ENCODE data around the gene RABGAP1L. TPM values are rescaled to one million over a fixed set of nuclear protein-coding genes. Genes with fewer than 3 reads are reported as not detected.

Gene RABGAP1L
- total RNA-seq, 1 donor from 2014 or later = 46.0 TPM

DNA sequence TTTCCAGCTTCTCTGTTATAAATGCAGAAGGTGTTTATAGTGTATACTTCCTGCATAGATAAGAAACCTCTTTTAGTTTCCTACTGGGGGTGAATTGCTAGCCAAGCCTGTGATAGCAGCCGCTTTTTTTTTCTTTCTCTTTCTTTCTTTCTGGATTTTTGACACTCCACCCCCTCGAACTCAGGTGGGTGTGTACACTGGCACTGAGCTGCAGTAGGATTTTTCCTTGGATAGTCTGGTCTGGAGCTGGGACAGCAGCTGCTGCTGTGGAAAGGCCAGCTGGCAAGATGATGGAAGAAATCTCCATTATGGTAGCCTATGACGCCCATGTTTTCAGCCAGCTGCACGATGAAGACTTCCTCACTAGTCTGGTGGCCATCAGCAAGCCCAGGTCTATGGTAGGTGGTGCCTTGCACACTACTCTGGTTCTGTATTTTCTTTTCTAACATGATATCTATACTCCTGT is 717.9 kb downstream of the RABGAP1L start:
- Histone ChIP-seq H3K4me3 (peak overlapping the region; percentile 42), H3K36me3 (no peaks in the 10 kb centered on the region), H3K9me3 (ENCODE audit: low read depth) (no peaks in the 10 kb centered on the region), H3K4me2 (peak overlapping the region; percentile 77), H3K27me3 (no peaks in the 10 kb centered on the region), H3F3A (ENCODE audit: low read depth) (peaks cover 22% of the 10 kb centered on the region), H3K79me2 (ENCODE audit: low read depth) (peaks cover 47% of the 10 kb centered on the region), H3K4me1 (peaks cover 30% of the 10 kb centered on the region), H4K20me1 (ENCODE audit: low read depth) (no peaks in the 10 kb centered on the region), H3K27ac (no peak overlapping the region), H2AFZ (replicated peaks) (peak overlapping the region; percentile 85), H3K9ac (no peak overlapping the region)
- DNase-seq (ENCODE audit: low spot score) = peak; percentile 5
- Mint-ChIP-seq H3K27ac (no peak overlapping the region), H3K4me1 (peaks cover 30% of the 10 kb centered on the region), H3K9me3 (no peaks in the 10 kb centered on the region), H3K4me3 (no peak overlapping the region), H3K27me3 (ENCODE audit: insufficient read depth, low read depth) (no peaks in the 10 kb centered on the region), H3K36me3 (no peaks in the 10 kb centered on the region)
- TF ChIP-seq, protein P1, sequence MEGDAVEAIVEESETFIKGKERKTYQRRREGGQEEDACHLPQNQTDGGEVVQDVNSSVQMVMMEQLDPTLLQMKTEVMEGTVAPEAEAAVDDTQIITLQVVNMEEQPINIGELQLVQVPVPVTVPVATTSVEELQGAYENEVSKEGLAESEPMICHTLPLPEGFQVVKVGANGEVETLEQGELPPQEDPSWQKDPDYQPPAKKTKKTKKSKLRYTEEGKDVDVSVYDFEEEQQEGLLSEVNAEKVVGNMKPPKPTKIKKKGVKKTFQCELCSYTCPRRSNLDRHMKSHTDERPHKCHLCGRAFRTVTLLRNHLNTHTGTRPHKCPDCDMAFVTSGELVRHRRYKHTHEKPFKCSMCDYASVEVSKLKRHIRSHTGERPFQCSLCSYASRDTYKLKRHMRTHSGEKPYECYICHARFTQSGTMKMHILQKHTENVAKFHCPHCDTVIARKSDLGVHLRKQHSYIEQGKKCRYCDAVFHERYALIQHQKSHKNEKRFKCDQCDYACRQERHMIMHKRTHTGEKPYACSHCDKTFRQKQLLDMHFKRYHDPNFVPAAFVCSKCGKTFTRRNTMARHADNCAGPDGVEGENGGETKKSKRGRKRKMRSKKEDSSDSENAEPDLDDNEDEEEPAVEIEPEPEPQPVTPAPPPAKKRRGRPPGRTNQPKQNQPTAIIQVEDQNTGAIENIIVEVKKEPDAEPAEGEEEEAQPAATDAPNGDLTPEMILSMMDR (IDR thresholded peaks at IDR 0.05) = no peak
- no peak for TF ChIP-seq EZH2phosphoT487 (IDR thresholded peaks at IDR 0.05)
- TF ChIP-seq EZH2 (IDR thresholded peaks at IDR 0.05) = no peak

- no peak overlapping the region for H2AFZ ChIP-seq (replicated peaks)
- no peaks in the 10 kb centered on the region for H3K27me3 Mint-ChIP-seq (ENCODE audit: insufficient read depth, low read depth)
- no peak overlapping the region for H3K9ac ChIP-seq
- peaks cover 56% of the 10 kb centered on the region for H3K79me2 ChIP-seq (ENCODE audit: low read depth)
- DNase-seq (ENCODE audit: low spot score) = no peak
- H3K4me1 Mint-ChIP-seq = peaks cover 25% of the 10 kb centered on the region
- no peak overlapping the region for H3K4me3 Mint-ChIP-seq
- H3K36me3 ChIP-seq = no peaks in the 10 kb centered on the region
- H3K4me1 ChIP-seq = peaks cover 34% of the 10 kb centered on the region
- no peaks in the 10 kb centered on the region for H3K27me3 ChIP-seq
- H3K4me3 ChIP-seq = no peak overlapping the region
- no peaks in the 10 kb centered on the region for H3K9me3 ChIP-seq (ENCODE audit: low read depth)
- no peak overlapping the region for H3K27ac Mint-ChIP-seq
- no peaks in the 10 kb centered on the region for H3K36me3 Mint-ChIP-seq
- H4K20me1 ChIP-seq (ENCODE audit: low read depth) = no peaks in the 10 kb centered on the region
- no peaks in the 10 kb centered on the region for H3K9me3 Mint-ChIP-seq
- H3K27ac ChIP-seq = no peak overlapping the region
- peaks cover 25% of the 10 kb centered on the region for H3F3A ChIP-seq (ENCODE audit: low read depth)
- no peak for TF ChIP-seq EZH2phosphoT487 (IDR thresholded peaks at IDR 0.05)
- no peak for TF ChIP-seq EZH2 (IDR thresholded peaks at IDR 0.05)
- TF ChIP-seq, protein P1 (IDR thresholded peaks at IDR 0.05) = no peak
- no peak overlapping the region for H3K4me2 ChIP-seq
These were observed 720.9 kb downstream of the RABGAP1L start for GRCh38 chr1:174880171-174880570.

GRCh38 chr1:174883409-174883808 is 724.1 kb downstream of the RABGAP1L start:
- H3K27ac Mint-ChIP-seq = no peak overlapping the region

More at GRCh38 chr1:174883409-174883808, 724.1 kb downstream of the RABGAP1L start:
- peaks cover 19% of the 10 kb centered on the region for H3K4me1 ChIP-seq
- H3K4me2 ChIP-seq = no peak overlapping the region
- H3K36me3 Mint-ChIP-seq = no peaks in the 10 kb centered on the region
- peak overlapping the region; percentile 8 for H3K27ac ChIP-seq
- no peak overlapping the region for H3K9ac ChIP-seq
- no peaks in the 10 kb centered on the region for H3K27me3 Mint-ChIP-seq (ENCODE audit: insufficient read depth, low read depth)
- H3K9me3 Mint-ChIP-seq = no peaks in the 10 kb centered on the region
- H2AFZ ChIP-seq (replicated peaks) = no peak overlapping the region
- no peaks in the 10 kb centered on the region for H3K36me3 ChIP-seq
- peak; percentile 59 for DNase-seq (ENCODE audit: low spot score)
- H3K4me3 Mint-ChIP-seq = no peak overlapping the region
- H3K4me1 Mint-ChIP-seq = peaks cover 7% of the 10 kb centered on the region
- H3K9me3 ChIP-seq (ENCODE audit: low read depth) = no peaks in the 10 kb centered on the region
- no peak overlapping the region for H3K4me3 ChIP-seq
- TF ChIP-seq, protein P1 (IDR thresholded peaks at IDR 0.05) = peak; percentile 52
- no peak for TF ChIP-seq EZH2 (IDR thresholded peaks at IDR 0.05)
- H3F3A ChIP-seq (ENCODE audit: low read depth) = peaks cover 27% of the 10 kb centered on the region
- peaks cover 52% of the 10 kb centered on the region for H3K79me2 ChIP-seq (ENCODE audit: low read depth)
- no peaks in the 10 kb centered on the region for H3K27me3 ChIP-seq
- no peaks in the 10 kb centered on the region for H4K20me1 ChIP-seq (ENCODE audit: low read depth)
